Stimulated activated CD4-positive, alpha-beta T cell treated with anti-CD3 and anti-CD28 coated beads, Interleukin-1b, Interleukin-23, amount 100 ng/mL, for 1 hour (primary cell): Measurements from ENCODE around the gene NAV3.

ENCODE experiments used
- DNase-seq, 2 donors: peaks; one replicate each; pipeline ENCODE4 v3.0.0-alpha.2; 2020; ENCODE audit warnings: low read depth in 2 of 2

Gene NAV3, protein sequence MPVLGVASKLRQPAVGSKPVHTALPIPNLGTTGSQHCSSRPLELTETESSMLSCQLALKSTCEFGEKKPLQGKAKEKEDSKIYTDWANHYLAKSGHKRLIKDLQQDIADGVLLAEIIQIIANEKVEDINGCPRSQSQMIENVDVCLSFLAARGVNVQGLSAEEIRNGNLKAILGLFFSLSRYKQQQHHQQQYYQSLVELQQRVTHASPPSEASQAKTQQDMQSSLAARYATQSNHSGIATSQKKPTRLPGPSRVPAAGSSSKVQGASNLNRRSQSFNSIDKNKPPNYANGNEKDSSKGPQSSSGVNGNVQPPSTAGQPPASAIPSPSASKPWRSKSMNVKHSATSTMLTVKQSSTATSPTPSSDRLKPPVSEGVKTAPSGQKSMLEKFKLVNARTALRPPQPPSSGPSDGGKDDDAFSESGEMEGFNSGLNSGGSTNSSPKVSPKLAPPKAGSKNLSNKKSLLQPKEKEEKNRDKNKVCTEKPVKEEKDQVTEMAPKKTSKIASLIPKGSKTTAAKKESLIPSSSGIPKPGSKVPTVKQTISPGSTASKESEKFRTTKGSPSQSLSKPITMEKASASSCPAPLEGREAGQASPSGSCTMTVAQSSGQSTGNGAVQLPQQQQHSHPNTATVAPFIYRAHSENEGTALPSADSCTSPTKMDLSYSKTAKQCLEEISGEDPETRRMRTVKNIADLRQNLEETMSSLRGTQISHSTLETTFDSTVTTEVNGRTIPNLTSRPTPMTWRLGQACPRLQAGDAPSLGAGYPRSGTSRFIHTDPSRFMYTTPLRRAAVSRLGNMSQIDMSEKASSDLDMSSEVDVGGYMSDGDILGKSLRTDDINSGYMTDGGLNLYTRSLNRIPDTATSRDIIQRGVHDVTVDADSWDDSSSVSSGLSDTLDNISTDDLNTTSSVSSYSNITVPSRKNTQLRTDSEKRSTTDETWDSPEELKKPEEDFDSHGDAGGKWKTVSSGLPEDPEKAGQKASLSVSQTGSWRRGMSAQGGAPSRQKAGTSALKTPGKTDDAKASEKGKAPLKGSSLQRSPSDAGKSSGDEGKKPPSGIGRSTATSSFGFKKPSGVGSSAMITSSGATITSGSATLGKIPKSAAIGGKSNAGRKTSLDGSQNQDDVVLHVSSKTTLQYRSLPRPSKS (N-terminal part only)

DNA sequence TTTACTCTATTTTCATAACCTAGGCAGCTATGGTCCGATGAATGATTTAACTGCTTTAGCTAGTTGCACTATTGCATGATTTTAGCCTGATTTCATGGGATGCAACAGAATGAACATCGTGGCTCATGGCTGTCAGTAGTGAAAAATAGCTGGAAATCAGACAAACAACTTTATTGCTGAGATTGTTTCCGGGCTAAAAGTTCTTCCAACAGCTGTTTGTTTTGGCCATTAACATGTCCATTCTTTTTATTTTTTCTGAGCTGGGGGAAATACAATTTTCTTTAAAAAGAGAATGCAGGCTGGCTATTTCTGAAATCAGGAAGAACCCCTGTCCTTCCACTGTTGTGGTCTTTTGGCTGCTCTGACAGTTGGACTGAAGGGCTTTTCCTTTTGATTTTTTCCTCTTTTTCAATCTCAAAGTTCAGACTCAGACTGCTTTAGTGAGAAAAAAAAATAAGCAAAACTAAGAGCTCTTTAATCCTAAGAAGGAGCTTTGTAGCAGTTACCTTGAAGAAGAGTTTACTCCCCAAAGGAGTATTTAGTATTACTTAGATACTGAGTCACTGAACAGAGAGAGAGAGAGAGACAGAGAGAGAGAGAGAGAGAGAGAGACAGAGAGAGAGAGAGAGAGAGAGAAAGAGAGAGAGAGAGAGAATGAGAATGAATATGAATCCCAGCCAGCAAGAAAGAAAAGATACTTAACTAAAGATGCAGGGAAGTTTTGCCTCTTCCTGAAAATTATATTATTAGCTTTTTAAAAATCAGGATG lies at the start of gene NAV3:
Gene NAV3, plus strand, starts transcription at position 312 of the 769 bp plus-strand sequence. CDS start 568 bp downstream, outside the sequence.
- DNase-seq: no peak

DNA sequence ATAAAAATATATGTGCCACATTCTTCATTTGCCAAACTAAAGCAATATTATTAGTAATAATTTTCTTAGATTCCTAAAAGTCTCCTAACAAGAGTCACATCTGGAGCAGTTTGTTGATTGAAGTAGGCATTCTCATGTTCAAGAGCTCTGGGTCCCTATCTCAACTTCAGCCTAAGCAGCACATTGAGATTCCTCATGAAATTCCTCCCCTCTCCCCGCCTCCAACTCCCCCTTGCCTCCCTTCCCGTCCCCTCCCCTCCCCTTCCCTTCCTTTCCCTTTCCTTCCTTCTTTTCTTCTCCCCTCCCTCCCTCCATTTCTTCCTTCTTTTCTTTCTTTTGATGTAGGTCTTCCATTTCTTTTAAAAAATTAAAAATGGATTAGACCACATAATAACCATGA lies 48.7 kb upstream of the NAV3 start:
- no peak for DNase-seq

GRCh38 chr12:77782766-77783165 lies 47.9 kb upstream of the NAV3 start:
- no peak for DNase-seq

- no peak for DNase-seq
Measured at GRCh38 chr12:77785211-77785610, 45.5 kb upstream of the NAV3 start.

GRCh38 chr12:77786675-77787074 lies 44.0 kb upstream of the NAV3 start:
- no peak for DNase-seq

- no peak for DNase-seq
Measured at GRCh38 chr12:77788231-77789168, 42.2 kb upstream of the NAV3 start.

- no peak for DNase-seq
Measured at GRCh38 chr12:77795699-77796098, 35.0 kb upstream of the NAV3 start.

GRCh38 chr12:77796775-77797174 lies 33.9 kb upstream of the NAV3 start:
- DNase-seq: no peak

DNA sequence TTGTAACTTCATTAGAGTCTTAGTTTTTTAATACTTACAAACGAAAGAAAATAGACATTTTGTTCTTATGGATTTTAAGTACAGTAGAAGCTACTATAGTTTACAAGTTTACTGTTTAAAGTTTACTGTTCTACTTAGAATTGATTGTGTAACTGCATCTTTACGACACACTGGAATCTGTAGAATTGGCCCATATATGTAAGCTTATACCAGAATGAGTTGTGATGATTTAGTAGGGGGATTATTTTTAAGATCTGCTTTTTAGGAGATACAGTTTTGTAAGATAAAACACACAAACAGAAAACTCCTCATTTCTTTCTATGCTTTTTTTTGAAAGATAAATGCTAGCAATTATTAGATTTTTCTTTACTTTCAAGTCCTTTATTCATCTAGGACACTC lies 30.2 kb upstream of the NAV3 start:
- no peak for DNase-seq

DNA sequence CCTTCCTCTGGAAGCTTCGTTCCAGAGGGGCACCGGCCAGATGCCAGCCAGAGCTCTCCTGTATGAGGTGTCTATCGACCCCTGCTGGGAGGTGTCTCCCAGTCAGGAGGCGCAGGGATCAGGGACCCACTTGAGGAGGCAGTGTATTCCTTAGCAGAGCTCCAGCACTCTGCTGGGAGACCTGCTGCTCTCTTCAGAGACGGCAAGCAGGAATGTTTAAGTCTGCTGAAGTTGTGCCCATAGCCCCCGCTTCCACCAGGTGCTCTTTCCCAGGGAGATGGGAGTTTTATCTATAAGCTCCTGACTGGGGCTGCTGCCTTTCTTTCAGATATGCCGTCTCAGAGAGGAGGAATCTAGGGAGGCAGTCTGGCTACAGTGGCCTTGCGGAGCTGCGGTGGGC lies 22.2 kb upstream of the NAV3 start:
- DNase-seq: no peak

DNA sequence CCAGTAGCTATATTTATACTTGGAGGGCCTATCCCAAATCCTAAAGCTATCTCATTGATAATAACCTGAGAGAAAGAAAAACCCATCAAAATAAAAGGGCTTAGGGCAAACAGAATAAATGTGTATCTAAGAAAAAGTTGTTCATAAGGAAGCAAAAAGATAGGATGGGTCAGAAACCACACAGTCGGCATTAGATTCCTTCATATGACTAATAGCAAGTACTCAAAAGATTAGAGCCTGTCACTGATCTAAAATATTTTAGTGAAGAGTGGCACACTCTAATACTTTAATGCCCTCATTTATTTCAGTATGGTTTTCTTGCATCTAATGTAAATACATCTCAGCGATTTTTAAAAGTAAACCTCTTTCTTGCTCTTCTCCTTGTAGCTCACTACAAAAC lies 17.1 kb upstream of the NAV3 start:
- DNase-seq: no peak

- DNase-seq: no peak
Measured at GRCh38 chr12:77814386-77814785, 16.3 kb upstream of the NAV3 start.

DNA sequence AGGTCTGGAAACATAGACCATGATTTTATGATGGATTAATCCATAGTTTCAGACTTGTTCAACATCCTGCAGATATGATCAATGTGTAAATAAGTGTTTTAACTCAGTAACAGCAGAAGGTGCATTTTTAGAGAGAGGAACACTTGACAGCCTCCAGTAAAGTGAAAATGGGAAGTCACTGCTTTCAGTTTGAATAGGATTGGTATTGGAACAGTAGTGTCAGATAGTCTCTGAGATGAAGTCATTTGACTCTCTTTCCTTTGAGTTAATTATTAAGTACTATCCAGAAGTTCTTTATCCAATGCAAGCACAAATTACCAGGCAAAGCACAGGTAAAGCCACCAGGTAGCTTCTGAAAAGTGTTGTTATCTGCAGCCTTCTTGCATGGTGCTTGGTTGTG lies 14.5 kb upstream of the NAV3 start:
- DNase-seq: no peak

DNA sequence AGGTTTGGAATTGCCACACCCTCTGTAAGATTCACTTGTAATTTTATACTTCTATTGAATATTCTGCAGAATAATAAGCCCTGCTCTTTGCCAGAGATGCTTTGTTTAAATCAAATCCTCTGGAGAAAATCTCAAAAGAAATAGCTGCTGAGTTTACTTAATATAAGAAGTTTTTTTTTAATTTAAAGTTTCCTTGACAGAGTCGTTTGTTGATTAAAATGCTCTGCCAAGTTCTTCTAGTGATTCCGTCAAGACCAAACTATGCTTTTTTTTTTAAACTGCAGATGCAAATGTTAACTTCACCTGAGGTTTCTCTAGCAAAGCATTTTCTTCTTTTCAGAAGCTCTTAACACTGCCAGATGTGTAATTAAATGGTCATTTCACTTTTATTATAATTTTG lies 13.4 kb upstream of the NAV3 start:
- DNase-seq: no peak

- DNase-seq: no peak
Measured at GRCh38 chr12:77818351-77818750, 12.3 kb upstream of the NAV3 start.

DNA sequence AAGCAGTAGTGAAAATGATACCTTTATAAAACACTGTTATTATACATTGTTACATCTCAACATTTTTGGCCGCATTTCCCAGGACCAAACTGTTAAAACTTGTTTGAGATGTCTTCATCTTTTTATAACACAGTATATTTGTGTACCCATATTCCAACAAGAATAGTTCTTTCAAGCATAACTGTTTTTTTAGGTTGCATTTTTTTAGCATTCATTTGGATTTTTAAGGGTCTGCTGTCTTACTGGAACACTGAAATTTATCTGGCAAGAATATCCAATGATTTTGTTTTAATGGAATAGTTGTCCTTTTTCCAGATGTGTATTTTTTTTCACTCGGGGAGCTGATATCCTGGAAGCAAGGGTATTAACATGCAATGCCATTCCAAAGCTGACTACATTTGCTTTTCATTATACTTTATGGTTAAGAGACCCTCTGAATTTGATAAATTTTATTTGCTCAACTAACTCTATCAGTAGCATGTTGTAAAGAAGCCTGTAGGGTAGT lies 8.9 kb upstream of the NAV3 start:
- DNase-seq: no peak

GRCh38 chr12:77833329-77833728 lies 2.6 kb downstream of the NAV3 start:
- no peak for DNase-seq

GRCh38 chr12:77834618-77835017 lies 3.9 kb downstream of the NAV3 start:
- no peak for DNase-seq

DNA sequence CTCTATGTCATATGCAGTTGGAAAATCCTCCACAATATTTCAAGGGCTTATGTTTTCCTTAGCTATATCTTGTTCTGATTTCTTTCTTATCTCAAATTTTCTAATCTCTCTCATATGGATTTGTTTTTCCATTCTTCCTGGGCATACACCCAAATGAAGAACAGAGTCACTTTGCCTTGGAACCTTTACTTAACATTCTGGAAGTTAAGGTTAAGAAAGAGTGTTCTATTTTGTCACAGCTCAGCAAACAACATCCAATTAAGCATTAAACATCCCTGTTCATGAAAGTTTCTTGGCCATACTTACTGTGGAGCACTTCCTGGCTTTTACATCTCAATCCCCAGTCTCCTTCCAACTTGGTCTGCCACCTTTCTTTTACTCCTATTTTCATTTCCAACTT lies 5.3 kb downstream of the NAV3 start:
- DNase-seq: no peak

- no peak for DNase-seq
Measured at GRCh38 chr12:77837876-77838291, 7.2 kb downstream of the NAV3 start.
